Measurements from ENCODE around the gene ZSWIM8. TPM values are rescaled to one million over a fixed set of nuclear protein-coding genes. Genes with fewer than 3 reads are reported as not detected.

The ZSWIM8 gene
- total and polyA plus RNA-seq, 2 experiments from 2014 or later, result 20.5 to 30.4 TPM

GRCh38 chr10:73773152-73773879, 12.1 kb upstream of the ZSWIM8 start:
- Histone ChIP-seq H3K27me3 (ENCODE audit: insufficient read depth) (no peaks in the 10 kb centered on the region), H3K79me2 (replicated peaks; ENCODE audit: insufficient read depth) (peaks cover 17% of the 10 kb centered on the region; the same call in 1 of the 2 replicates), H3K27ac (ENCODE audit: low read depth) (no peak overlapping the region), H3F3A (replicated peaks; ENCODE audit: low read depth) (peaks cover 40% of the 10 kb centered on the region), H3K4me3 (peak overlapping the region; percentile 88), H2AFZ (peak overlapping the region; percentile 93; the same call in 1 of the 2 replicates), H4K20me1 (replicated peaks; ENCODE audit: insufficient read depth) (peaks cover 9% of the 10 kb centered on the region), H3K9me2 (ENCODE audit: insufficient read depth) (no peaks in the 10 kb centered on the region), H3K4me1 (ENCODE audit: insufficient read depth) (peaks cover 18% of the 10 kb centered on the region; the same call in 1 of the 2 replicates), H3K36me3 (ENCODE audit: insufficient read depth) (peaks cover 2% of the 10 kb centered on the region), H3K4me2 (peak overlapping the region; percentile 96)
- H3K4me1 Mint-ChIP-seq, result peaks cover 27% of the 10 kb centered on the region
- ATAC-seq, result peak; percentile 2
- H3K27ac Mint-ChIP-seq, result no peak overlapping the region
- H3K27me3 Mint-ChIP-seq (ENCODE audit: insufficient read depth, low read depth, poor library complexity), result peaks cover 13% of the 10 kb centered on the region
- H3K36me3 Mint-ChIP-seq (ENCODE audit: low read depth), result peaks cover 44% of the 10 kb centered on the region
- H3K9me3 Mint-ChIP-seq, result no peaks in the 10 kb centered on the region
- no peak for TF ChIP-seq ZNF114 (CRISPR knock-in tag; IDR thresholded peaks at IDR 0.05)
- no peak for TF ChIP-seq EZH2 (IDR thresholded peaks at IDR 0.05; ENCODE audit: low read depth, unreplicated experiment)
- no peak for TF ChIP-seq POLR2AphosphoS5 (IDR thresholded peaks at IDR 0.05; ENCODE audit: low read depth)
- no peak for TF ChIP-seq EZH2phosphoT487 (IDR thresholded peaks at IDR 0.05; ENCODE audit: unreplicated experiment)
- TF ChIP-seq STAT1 (IDR thresholded peaks at IDR 0.05; ENCODE audit: unreplicated experiment), result no peak
- no peak for TF ChIP-seq NANOG (IDR thresholded peaks at IDR 0.05; ENCODE audit: borderline replicate concordance)
- no peak for TF ChIP-seq CTCF (conservative IDR thresholded peaks at IDR 0.05; ENCODE audit: low read depth in 2 of 2)
- no peak for TF ChIP-seq ZNF331 (CRISPR knock-in tag; IDR thresholded peaks at IDR 0.05; ENCODE audit: low read depth)
- TF ChIP-seq REST (IDR thresholded peaks at IDR 0.05; ENCODE audit: unreplicated experiment), result no peak
- TF ChIP-seq ETS1 (IDR thresholded peaks at IDR 0.05), result no peak
- TF ChIP-seq CREB1 (CRISPR knock-in tag; IDR thresholded peaks at IDR 0.05; ENCODE audit: low read depth), result no peak
- no peak for TF ChIP-seq JUNB (IDR thresholded peaks at IDR 0.05; ENCODE audit: unreplicated experiment)
- DNase-seq (ENCODE audit: low spot score), result no peak
- peak overlapping the region; percentile 91 for H3K4me3 Mint-ChIP-seq

Data from GM23338 (cell line).